ENCODE measurements around the gene CD164.

CD164 gene

DNA sequence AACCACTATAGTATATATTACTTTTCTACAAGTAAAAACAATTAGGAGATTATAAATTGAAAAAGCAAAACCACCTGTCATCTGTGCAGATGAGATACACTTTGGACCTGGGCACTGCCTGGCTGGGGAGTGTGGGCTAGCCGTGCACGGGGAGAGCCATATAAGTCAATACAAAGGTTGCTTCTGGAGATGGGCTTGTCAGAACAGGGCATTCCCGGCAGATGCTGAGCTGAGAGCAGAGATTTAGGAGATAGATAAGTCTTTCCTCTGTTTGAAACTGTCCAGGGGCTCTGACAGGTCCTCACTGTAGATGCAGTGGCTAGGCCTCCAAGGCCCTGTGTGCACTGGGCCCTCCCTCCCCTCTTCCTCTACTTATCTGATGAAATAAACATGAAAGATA, 34.5 kb downstream of the CD164 start:
- intact Hi-C loops (cut with DNase I; ENCODE audit: low total_unique reads): no loop called here
- no peaks in the 10 kb centered on the region for H3K36me3 ChIP-seq
- H3K27me3 ChIP-seq: no peaks in the 10 kb centered on the region
- TF ChIP-seq, protein P1, sequence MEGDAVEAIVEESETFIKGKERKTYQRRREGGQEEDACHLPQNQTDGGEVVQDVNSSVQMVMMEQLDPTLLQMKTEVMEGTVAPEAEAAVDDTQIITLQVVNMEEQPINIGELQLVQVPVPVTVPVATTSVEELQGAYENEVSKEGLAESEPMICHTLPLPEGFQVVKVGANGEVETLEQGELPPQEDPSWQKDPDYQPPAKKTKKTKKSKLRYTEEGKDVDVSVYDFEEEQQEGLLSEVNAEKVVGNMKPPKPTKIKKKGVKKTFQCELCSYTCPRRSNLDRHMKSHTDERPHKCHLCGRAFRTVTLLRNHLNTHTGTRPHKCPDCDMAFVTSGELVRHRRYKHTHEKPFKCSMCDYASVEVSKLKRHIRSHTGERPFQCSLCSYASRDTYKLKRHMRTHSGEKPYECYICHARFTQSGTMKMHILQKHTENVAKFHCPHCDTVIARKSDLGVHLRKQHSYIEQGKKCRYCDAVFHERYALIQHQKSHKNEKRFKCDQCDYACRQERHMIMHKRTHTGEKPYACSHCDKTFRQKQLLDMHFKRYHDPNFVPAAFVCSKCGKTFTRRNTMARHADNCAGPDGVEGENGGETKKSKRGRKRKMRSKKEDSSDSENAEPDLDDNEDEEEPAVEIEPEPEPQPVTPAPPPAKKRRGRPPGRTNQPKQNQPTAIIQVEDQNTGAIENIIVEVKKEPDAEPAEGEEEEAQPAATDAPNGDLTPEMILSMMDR (IDR thresholded peaks at IDR 0.05): no peak
- H3K27ac ChIP-seq: no peak overlapping the region
- H3K9me3 ChIP-seq: no peaks in the 10 kb centered on the region
- H3K4me1 ChIP-seq: peaks cover 0 to 19% (median 13%) of the 10 kb centered on the region in 4 donors
- DNase-seq: no peak
- H3K4me3 ChIP-seq: no peak overlapping the region

DNA sequence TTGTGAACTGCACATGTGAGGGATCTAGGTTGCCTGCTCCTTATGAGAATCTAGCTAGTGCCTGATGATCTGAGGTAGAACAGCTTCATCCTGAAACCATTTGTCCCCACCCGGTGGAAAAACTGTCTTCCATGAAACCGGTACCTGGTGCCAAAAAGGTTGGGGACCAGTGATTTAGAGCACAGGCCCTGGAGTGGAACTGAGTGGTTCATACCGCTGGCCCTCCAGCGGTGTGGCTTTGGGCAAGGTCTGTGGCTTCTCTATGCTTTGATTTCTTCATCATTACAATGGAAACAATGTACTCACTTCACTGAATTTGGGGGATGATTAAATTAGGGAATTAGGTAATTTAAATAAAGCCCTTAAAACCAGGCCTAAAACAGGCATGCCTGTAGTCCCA, 36.3 kb downstream of the CD164 start:
- TF ChIP-seq, protein P1 (IDR thresholded peaks at IDR 0.05): no peak
- Histone ChIP-seq H3K27ac (no peak overlapping the region), H3K4me3 (no peak overlapping the region), H3K36me3 (no peaks in the 10 kb centered on the region), H3K27me3 (no peaks in the 10 kb centered on the region), H3K9me3 (no peaks in the 10 kb centered on the region), H3K4me1 (peaks cover 0 to 15% (median 11%) of the 10 kb centered on the region in 4 donors)
- no peak for DNase-seq
- intact Hi-C loops (cut with DNase I; ENCODE audit: low total_unique reads): no loop called here

DNA sequence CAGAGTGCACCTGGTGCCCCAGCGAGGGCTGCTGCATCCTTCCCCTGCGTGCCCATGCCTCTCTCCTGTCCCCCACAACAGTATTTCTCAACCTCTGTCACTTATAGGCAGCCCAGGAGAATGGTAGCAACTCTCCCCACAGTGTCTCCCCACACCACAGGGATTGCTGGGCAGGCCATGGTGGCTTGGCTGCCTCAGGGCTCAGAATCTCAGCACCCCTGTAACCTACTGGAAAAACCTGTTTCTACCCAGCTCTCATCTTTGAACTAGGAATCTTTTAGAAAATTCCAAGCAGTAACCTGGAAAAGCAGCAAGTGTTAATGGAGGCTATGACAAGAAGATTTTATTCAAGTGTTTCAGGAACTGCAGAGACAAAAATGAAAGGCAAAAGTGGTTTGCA, 38.0 kb downstream of the CD164 start:
- no peak for DNase-seq
- H3K27ac ChIP-seq: no peak overlapping the region
- intact Hi-C loops (cut with DNase I; ENCODE audit: low total_unique reads): no loop called here
- H3K27me3 ChIP-seq: no peaks in the 10 kb centered on the region
- H3K9me3 ChIP-seq: no peaks in the 10 kb centered on the region
- peaks cover 0 to 4% (median under 1%) of the 10 kb centered on the region in 4 donors for H3K4me1 ChIP-seq
- TF ChIP-seq, protein P1 (IDR thresholded peaks at IDR 0.05): no peak
- no peaks in the 10 kb centered on the region for H3K36me3 ChIP-seq
- H3K4me3 ChIP-seq: no peak overlapping the region

DNA sequence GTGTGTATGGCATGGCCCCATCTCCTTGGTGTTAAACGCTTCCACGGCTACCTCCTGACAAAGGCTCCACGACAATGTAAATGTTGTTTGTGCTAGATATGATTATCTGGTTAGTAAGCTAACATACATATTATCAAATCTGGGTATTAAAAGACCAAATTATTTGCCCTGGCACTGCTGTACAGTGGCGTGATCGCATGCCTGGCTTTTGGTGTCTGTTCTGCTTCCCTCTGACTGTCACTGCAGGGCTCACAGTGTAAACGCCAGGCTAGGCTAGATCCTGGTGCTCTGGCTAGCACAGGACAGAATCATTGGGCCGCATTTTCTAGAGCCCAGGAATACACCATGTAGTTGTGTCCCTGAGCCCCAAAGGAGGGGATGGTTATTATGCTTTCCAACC, 38.7 kb downstream of the CD164 start:
- no peak overlapping the region for H3K27ac ChIP-seq
- no peaks in the 10 kb centered on the region for H3K9me3 ChIP-seq
- no peaks in the 10 kb centered on the region for H3K27me3 ChIP-seq
- no peaks in the 10 kb centered on the region for H3K36me3 ChIP-seq
- no peak for DNase-seq
- peaks cover 0 to 3% (median 0%) of the 10 kb centered on the region in 4 donors for H3K4me1 ChIP-seq
- TF ChIP-seq, protein P1 (IDR thresholded peaks at IDR 0.05): no peak
- no peak overlapping the region for H3K4me3 ChIP-seq
- intact Hi-C loops (cut with DNase I; ENCODE audit: low total_unique reads): no loop called here

DNA sequence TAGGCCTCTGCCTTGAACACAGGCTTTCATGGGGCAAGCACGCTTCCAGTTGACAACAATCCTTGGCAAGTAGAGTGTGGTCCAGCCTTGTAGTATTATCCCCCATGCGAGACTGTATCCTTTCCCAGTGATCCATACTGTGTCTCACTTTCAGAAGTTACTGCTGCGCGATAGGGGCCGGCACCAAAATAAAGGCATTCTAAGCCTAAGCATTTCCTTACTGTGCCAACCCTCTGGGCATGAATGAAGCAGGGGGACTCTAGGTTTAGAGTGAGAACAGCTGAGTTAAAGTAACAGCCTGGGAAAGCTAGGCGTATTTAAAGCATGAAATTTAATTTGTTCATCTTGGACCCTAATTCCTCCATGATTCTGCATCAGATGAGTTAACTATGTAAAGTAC, 39.4 kb downstream of the CD164 start:
- H3K27ac ChIP-seq: no peak overlapping the region
- no peak overlapping the region for H3K4me3 ChIP-seq
- no peaks in the 10 kb centered on the region for H3K4me1 ChIP-seq
- no peaks in the 10 kb centered on the region for H3K36me3 ChIP-seq
- TF ChIP-seq, protein P1 (IDR thresholded peaks at IDR 0.05): no peak
- no peak for DNase-seq
- H3K9me3 ChIP-seq: no peaks in the 10 kb centered on the region
- intact Hi-C loops (cut with DNase I; ENCODE audit: low total_unique reads): no loop called here
- no peaks in the 10 kb centered on the region for H3K27me3 ChIP-seq

DNA sequence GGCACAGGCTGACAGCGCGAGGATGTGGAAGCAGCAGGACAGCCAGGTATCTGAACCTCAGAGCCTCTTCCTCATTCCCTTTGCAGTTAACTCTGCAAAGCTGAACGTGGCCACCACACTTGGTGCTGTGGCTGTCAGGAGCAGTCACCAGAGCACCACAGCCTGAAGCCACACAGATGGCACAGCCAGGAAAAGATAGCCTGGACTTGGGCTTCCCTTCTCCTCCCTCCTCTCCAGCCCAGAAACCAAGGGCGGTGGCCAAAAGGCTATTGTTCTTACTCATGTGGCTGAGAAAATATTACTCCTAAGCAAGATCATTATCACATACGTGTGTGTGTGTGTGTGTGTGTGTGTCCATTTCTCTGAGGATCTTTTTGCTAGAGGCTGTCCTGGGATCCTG, 39.8 kb downstream of the CD164 start:
- Histone ChIP-seq H3K9me3 (no peaks in the 10 kb centered on the region), H3K27me3 (no peaks in the 10 kb centered on the region), H3K4me1 (no peaks in the 10 kb centered on the region), H3K36me3 (no peaks in the 10 kb centered on the region), H3K4me3 (no peak overlapping the region), H3K27ac (no peak overlapping the region)
- TF ChIP-seq, protein P1 (IDR thresholded peaks at IDR 0.05): no peak
- intact Hi-C loops (cut with DNase I; ENCODE audit: low total_unique reads): no loop called here
- no peak for DNase-seq
